ENCODE measurements around the gene ORC5.

The ORC5 gene

DNA sequence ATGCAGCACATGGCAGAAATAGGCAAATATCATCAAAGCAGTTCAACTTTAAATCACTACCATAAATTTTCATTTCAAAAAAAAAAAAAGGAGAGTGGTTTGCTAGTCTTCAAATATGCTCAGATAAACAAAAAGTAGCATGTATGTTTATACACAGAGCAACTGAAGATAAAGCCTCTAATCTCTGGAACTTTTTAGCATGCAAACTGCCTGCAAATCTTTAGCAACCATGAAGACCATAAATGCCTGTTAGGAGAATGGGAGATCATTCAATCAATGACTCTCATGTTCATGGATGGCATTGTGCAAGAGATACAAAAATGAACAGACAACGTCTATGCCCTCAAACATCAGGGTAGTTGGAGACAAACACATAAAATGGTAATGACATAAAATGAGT lies 57.3 kb downstream of the ORC5 start:
- no peak for DNase-seq (ENCODE audit: low spot score)
- TF ChIP-seq, protein P1, sequence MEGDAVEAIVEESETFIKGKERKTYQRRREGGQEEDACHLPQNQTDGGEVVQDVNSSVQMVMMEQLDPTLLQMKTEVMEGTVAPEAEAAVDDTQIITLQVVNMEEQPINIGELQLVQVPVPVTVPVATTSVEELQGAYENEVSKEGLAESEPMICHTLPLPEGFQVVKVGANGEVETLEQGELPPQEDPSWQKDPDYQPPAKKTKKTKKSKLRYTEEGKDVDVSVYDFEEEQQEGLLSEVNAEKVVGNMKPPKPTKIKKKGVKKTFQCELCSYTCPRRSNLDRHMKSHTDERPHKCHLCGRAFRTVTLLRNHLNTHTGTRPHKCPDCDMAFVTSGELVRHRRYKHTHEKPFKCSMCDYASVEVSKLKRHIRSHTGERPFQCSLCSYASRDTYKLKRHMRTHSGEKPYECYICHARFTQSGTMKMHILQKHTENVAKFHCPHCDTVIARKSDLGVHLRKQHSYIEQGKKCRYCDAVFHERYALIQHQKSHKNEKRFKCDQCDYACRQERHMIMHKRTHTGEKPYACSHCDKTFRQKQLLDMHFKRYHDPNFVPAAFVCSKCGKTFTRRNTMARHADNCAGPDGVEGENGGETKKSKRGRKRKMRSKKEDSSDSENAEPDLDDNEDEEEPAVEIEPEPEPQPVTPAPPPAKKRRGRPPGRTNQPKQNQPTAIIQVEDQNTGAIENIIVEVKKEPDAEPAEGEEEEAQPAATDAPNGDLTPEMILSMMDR (IDR thresholded peaks at IDR 0.05), result no peak
- H3K27ac ChIP-seq, result no peak overlapping the region
- no peak overlapping the region for H3K4me3 ChIP-seq

DNA sequence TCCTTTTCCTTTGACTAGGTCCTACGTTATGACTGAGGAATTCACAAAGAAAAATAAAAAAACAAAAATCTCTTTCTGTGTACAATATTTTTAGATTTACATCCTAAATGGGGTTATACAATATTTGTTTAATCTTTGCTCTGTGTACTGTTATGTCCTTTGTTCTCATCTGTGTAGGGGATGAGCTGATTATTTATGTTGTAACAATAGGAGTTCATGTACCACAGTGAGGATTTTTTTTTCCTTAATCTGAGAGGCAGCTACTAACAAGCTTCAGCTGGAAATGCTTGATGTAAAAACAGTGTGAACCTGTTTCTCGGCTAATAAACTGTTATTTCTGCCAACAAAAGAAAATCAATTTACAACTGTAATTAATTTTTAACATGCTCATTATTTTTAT lies 58.0 kb downstream of the ORC5 start:
- no peak overlapping the region for H3K4me3 ChIP-seq
- no peak for DNase-seq (ENCODE audit: low spot score)
- H3K27ac ChIP-seq, result no peak overlapping the region
- TF ChIP-seq, protein P1 (IDR thresholded peaks at IDR 0.05), result no peak

DNA sequence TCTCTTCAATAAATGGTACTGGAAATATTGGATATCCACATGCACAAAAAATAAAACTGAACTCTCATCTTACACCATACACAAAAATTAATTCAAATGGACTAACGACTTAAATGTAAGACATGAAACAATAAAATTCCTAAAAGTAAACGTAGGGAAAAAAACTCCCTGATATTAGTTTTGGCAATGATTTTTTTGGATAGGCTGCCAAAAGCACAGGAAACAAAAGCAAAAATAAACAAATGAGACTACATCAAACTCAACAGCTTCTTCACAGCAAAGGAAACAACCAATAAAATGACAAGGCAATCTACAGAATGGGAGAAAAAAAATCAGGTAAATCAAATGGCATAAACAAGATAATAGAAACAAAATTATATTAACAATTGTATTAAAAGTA lies 65.7 kb downstream of the ORC5 start:
- TF ChIP-seq, protein P1 (IDR thresholded peaks at IDR 0.05), result no peak
- Histone ChIP-seq H3K27ac (no peak overlapping the region), H3K4me3 (no peak overlapping the region)
- DNase-seq (ENCODE audit: low spot score), result no peak

DNA sequence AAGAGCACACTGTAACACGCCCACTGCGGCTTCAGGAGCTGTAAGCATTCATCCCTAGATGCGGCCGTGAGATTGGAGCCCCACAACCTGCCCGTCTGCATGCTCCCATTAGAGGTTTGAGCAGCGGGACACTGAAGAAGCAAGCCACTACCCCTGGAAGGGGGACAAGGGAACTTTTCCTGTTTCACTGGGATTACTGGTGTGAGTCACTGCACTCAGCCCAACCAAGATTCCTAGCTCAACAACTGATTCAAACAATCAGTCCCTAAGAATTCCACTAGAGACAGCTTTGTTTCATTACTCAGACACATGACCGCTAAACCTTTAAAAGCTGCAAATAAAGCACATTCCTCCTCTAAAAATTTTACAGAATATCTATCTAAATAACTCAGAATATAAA lies 69.8 kb downstream of the ORC5 start:
- TF ChIP-seq, protein P1 (IDR thresholded peaks at IDR 0.05), result no peak
- Histone ChIP-seq H3K4me3 (no peak overlapping the region), H3K27ac (no peak overlapping the region)
- DNase-seq (ENCODE audit: low spot score), result no peak

DNA sequence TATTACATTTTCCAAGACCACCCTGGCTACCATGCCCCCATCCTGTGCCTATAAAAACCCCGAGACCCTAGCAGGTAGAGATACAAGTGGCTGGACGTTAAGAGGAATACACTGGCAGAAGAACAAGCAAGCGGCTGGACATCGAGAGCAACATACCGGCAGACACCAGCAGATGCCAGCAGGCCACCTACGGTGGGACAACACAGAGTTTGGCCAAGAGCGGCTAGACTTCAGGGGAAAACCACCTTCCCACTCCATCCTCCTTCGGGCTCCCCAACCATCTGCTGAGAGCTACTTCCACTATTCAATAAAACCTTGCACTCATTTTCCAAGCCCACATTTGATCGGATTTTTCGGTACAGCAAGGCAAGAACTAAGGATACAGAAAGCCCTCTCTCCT lies 70.3 kb downstream of the ORC5 start:
- Histone ChIP-seq H3K27ac (no peak overlapping the region), H3K4me3 (no peak overlapping the region)
- TF ChIP-seq, protein P1 (IDR thresholded peaks at IDR 0.05), result no peak
- DNase-seq (ENCODE audit: low spot score), result no peak

DNA sequence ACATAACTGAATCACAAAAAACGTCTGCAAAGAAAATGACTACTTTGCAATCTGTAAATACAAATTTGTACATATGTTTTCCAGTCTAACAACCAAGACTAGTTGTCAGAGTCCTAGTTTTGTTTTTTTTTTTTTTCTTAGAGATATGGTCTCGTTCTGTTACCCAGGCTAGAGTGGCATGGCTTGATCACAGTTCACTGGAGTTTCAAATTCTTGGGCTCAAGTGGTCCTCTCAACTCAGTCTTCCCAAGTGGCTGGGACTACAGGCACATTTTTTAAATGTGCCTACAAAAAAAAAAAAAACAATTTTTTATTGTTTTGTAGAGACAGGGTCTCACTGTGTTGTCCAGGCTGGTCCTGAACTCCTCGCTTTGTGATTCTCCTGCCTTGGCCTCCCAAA lies 70.8 kb downstream of the ORC5 start:
- no peak for DNase-seq (ENCODE audit: low spot score)
- no peak overlapping the region for H3K4me3 ChIP-seq
- TF ChIP-seq, protein P1 (IDR thresholded peaks at IDR 0.05), result no peak
- no peak overlapping the region for H3K27ac ChIP-seq

DNA sequence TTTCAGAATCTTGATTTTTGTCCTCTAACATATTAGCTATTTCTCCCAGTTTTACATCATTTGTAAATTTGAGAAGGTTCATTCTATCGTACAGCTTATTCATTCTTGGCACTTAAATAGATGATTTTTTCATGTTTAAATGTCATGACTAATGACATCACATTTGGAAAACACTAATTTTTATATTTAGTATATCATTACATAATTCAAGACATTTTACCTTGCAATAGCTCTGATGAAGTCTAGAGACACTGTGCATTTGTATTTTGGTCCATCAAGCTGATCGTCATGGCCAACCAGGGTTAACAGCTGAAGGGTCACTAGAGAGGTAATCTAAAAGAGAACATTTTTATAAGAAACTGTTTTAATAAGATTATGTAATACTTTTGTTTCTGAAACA lies 71.3 kb downstream of the ORC5 start:
- TF ChIP-seq, protein P1 (IDR thresholded peaks at IDR 0.05), result no peak
- Histone ChIP-seq H3K27ac (no peak overlapping the region), H3K4me3 (no peak overlapping the region)
- no peak for DNase-seq (ENCODE audit: low spot score)
